RPMI8226 (cell line): ENCODE results near the gene SUGCT.
"Not testable (repeated sequence)": the region's sequence is repeated elsewhere in the genome, so short reads cannot be mapped to it uniquely, and the experiment has no call there.

Source experiments
- DNase-seq: peaks from one replicate; pipeline ENCODE4 v3.0.0-alpha.2; 2015

The SUGCT gene

GRCh38 chr7:40268810-40269209, 134.0 kb downstream of the SUGCT start:
- DNase-seq = not testable (repeated sequence)

GRCh38 chr7:40276061-40276460, 141.3 kb downstream of the SUGCT start:
- DNase-seq = no peak

- no peak for DNase-seq
These were observed 145.2 kb downstream of the SUGCT start for GRCh38 chr7:40279991-40280390.

GRCh38 chr7:40282858-40283257, 148.1 kb downstream of the SUGCT start:
- DNase-seq = no peak

- DNase-seq = no peak
These were observed 148.6 kb downstream of the SUGCT start for GRCh38 chr7:40283391-40283790.

- DNase-seq = no peak
These were observed 154.0 kb downstream of the SUGCT start for GRCh38 chr7:40288827-40289226.

- no peak for DNase-seq
These were observed 163.0 kb downstream of the SUGCT start for GRCh38 chr7:40297741-40298311.

GRCh38 chr7:40298421-40298820, 163.6 kb downstream of the SUGCT start:
- DNase-seq = no peak

GRCh38 chr7:40299097-40299496, 164.3 kb downstream of the SUGCT start:
- DNase-seq = no peak

- no peak for DNase-seq
These were observed 165.4 kb downstream of the SUGCT start for GRCh38 chr7:40300146-40300670.

- no peak for DNase-seq
These were observed 166.8 kb downstream of the SUGCT start for GRCh38 chr7:40301486-40302068.

GRCh38 chr7:40303996-40304395, 169.2 kb downstream of the SUGCT start:
- DNase-seq = no peak

- DNase-seq = no peak
These were observed 170.4 kb downstream of the SUGCT start for GRCh38 chr7:40305229-40305628.

GRCh38 chr7:40306025-40306424, 171.2 kb downstream of the SUGCT start:
- DNase-seq = no peak

- no peak for DNase-seq
These were observed 171.8 kb downstream of the SUGCT start for GRCh38 chr7:40306596-40306995.

- no peak for DNase-seq
These were observed 175.5 kb downstream of the SUGCT start for GRCh38 chr7:40310258-40310657.

- no peak for DNase-seq
These were observed 176.5 kb downstream of the SUGCT start for GRCh38 chr7:40311307-40311706.

GRCh38 chr7:40315277-40315676, 180.5 kb downstream of the SUGCT start:
- no peak for DNase-seq

- no peak for DNase-seq
These were observed 181.4 kb downstream of the SUGCT start for GRCh38 chr7:40316176-40316575.

GRCh38 chr7:40324914-40325313, 190.1 kb downstream of the SUGCT start:
- DNase-seq = no peak

GRCh38 chr7:40327113-40327512, 192.3 kb downstream of the SUGCT start:
- no peak for DNase-seq

- DNase-seq = no peak
These were observed 193.1 kb downstream of the SUGCT start for GRCh38 chr7:40327873-40328272.

- DNase-seq = peak; percentile 41
These were observed 194.9 kb downstream of the SUGCT start for GRCh38 chr7:40329601-40330153.

GRCh38 chr7:40330408-40330807, 195.6 kb downstream of the SUGCT start:
- DNase-seq = no peak

- DNase-seq = no peak
These were observed 197.1 kb downstream of the SUGCT start for GRCh38 chr7:40331915-40332314.
